Liver (tissue), 9 donors: ENCODE measurements around the gene SLC39A10. TPM values are rescaled to one million over a fixed set of nuclear protein-coding genes. Genes with fewer than 3 reads are reported as not detected.

Experiments used
- DNase-seq: peaks from one replicate; pipeline ENCODE4 v3.0.0-alpha.2; 2017; ENCODE audit warnings: low spot score
- H3K27ac ChIP-seq, 2 donors: one replicate each; pipeline ENCODE4 v1.7.0; 2013; ENCODE audit warnings: inconsistent platforms in 2 of 2, low read length in 2 of 2, control low read depth in 1 of 2, low read depth in 1 of 2, mild to moderate bottlenecking in 1 of 2
- H3K27me3 ChIP-seq, 4 donors: one replicate each; pipeline versions ENCODE4 v1.6.1 to v1.7.0; 2013; ENCODE audit warnings: low read length in 3 of 4, inconsistent platforms in 1 of 4, mild to moderate bottlenecking in 1 of 4, moderate library complexity in 1 of 4; ENCODE audit not compliant: control insufficient read depth in 4 of 4, insufficient read depth in 4 of 4
- H3K36me3 ChIP-seq, 4 donors: one replicate each; pipeline versions ENCODE4 v1.6.1 to v1.7.0; 2013; ENCODE audit warnings: low read length in 3 of 4, mild to moderate bottlenecking in 3 of 4, low read depth in 1 of 4, moderate library complexity in 1 of 4; ENCODE audit not compliant: control insufficient read depth in 4 of 4, insufficient read depth in 3 of 4
- H3K4me1 ChIP-seq, 4 donors: one replicate each; pipeline versions ENCODE4 v1.6.1 to v1.7.0; 2013; ENCODE audit warnings: low read length in 3 of 4, mild to moderate bottlenecking in 3 of 4, moderate library complexity in 1 of 4; ENCODE audit not compliant: control insufficient read depth in 4 of 4, insufficient read depth in 4 of 4
- H3K4me3 ChIP-seq, 3 donors: one replicate each; pipeline versions ENCODE4 v1.6.1 to v1.7.0; 2013; ENCODE audit warnings: low read length in 3 of 3, control low read depth in 1 of 3, low read depth in 1 of 3, mild to moderate bottlenecking in 1 of 3
- H3K9ac ChIP-seq, 2 donors: one replicate each; pipeline ENCODE4 v1.7.0; 2013; ENCODE audit warnings: low read length in 2 of 2, mild to moderate bottlenecking in 2 of 2, moderate library complexity in 2 of 2, control low read depth in 1 of 2, low read depth in 1 of 2
- H3K9me3 ChIP-seq, 4 donors: one replicate each; pipeline versions ENCODE4 v1.6.1 to v1.7.0; 2013; ENCODE audit warnings: low read length in 3 of 4; ENCODE audit not compliant: control insufficient read depth in 4 of 4
- EGR1 ChIP-seq, 2 donors: IDR thresholded peaks; 2 replicates each; pipeline ENCODE4 v1.6.1; 2016 to 2018; ENCODE audit warnings: antibody characterized with exemption in 2 of 2, low read depth in 2 of 2
- FOXA1 ChIP-seq: IDR thresholded peaks from 2 replicates; pipeline ENCODE4 v1.6.1; 2016; ENCODE audit warnings: antibody characterized with exemption
- FOXA2 ChIP-seq: IDR thresholded peaks from 2 replicates; pipeline ENCODE4 v1.6.1; 2016; ENCODE audit warnings: antibody characterized with exemption
- GABPA ChIP-seq, 2 donors: IDR thresholded peaks in 1 of 2; conservative IDR thresholded peaks in 1 of 2; 2 replicates each; pipeline ENCODE4 v1.6.1; 2016; ENCODE audit warnings: antibody characterized with exemption in 2 of 2, mild to moderate bottlenecking in 1 of 2, moderate library complexity in 1 of 2
- HNF4A ChIP-seq, 2 donors: conservative IDR thresholded peaks; 2 replicates each; pipeline ENCODE4 v1.6.1; 2016; ENCODE audit warnings: antibody characterized with exemption in 2 of 2, mild to moderate bottlenecking in 2 of 2
- JUND ChIP-seq, 2 donors: IDR thresholded peaks; 2 replicates each; pipeline ENCODE4 v1.6.1; 2016; ENCODE audit warnings: antibody characterized with exemption in 2 of 2
- NR2F2 ChIP-seq: IDR thresholded peaks from 2 replicates; pipeline ENCODE4 v1.6.1; 2016; ENCODE audit warnings: antibody characterized with exemption
- RAD21 ChIP-seq, 2 donors: IDR thresholded peaks; 2 replicates each; pipeline ENCODE4 v1.6.1; 2016; ENCODE audit warnings: antibody characterized with exemption in 2 of 2, mild to moderate bottlenecking in 2 of 2
- REST ChIP-seq: IDR thresholded peaks from 2 replicates; pipeline ENCODE4 v1.6.1; 2016; ENCODE audit warnings: antibody characterized with exemption, mild to moderate bottlenecking
- RXRA ChIP-seq, 2 donors: IDR thresholded peaks; 2 replicates each; pipeline ENCODE4 v1.6.1; 2017 to 2018; ENCODE audit warnings: antibody characterized with exemption in 2 of 2, mild to moderate bottlenecking in 1 of 2
- SP1 ChIP-seq: IDR thresholded peaks from 2 replicates; pipeline ENCODE4 v1.6.1; 2018; ENCODE audit warnings: antibody characterized with exemption, mild to moderate bottlenecking
- TAF1 ChIP-seq: conservative IDR thresholded peaks from 2 replicates; pipeline ENCODE4 v1.6.1; 2016; ENCODE audit warnings: antibody characterized with exemption, mild to moderate bottlenecking
- YY1 ChIP-seq: IDR thresholded peaks from 2 replicates; pipeline ENCODE4 v1.6.1; 2016; ENCODE audit warnings: antibody characterized with exemption, mild to moderate bottlenecking
- WGBS: extraction: QIAGEN DNeasy Blood & Tissue Kit; methylation state at CpG from one replicate; pipeline ENCODE4 v1.1.7; 2013; 5-methylcytosine and 5-hydroxymethylcytosine counted together
- polyA plus RNA-seq, 2 donors: library from polyadenylated mRNA; stranded (reverse) in 1 of 2; unstranded in 1 of 2; fragments of 200-250 nt in 1 of 2; fragments of >200 nt in 1 of 2; fragmentation: Nextera tagmentation in 1 of 2; extraction: Ambion mirVana in 1 of 2; gene quantifications; one replicate each; pipeline versions ENCODE4 v1.2.1 to v1.2.3, GENCODE V29; 2013 to 2015
- total RNA-seq, 2 donors: library from RNA; depleted of rRNA; stranded (reverse); fragments of >200 nt; gene quantifications; one replicate each; pipeline ENCODE4 v1.2.3, GENCODE V29; 2014
- TF ChIP-seq, protein P1 (sequence below): IDR thresholded peaks from 2 replicates; pipeline ENCODE4 v1.6.1; 2016; ENCODE audit warnings: antibody characterized with exemption
- TF ChIP-seq, protein P2 (sequence below): IDR thresholded peaks from 2 replicates; pipeline ENCODE4 v1.6.1; 2016; ENCODE audit warnings: antibody characterized with exemption
- donor health status: healthy.
- donor health status: healthy.
- donor health status: healthy.
- donor health status: healthy.
- donor health status: healthy.

The SLC39A10 gene
- total and polyA plus RNA-seq, 4 donors, result 0.98 to 7.5 (median 3.4) TPM

GRCh38 chr2:195671563-195671962, 14.5 kb downstream of the SLC39A10 start:
- H3K27ac ChIP-seq, result no peak overlapping the region
- no peak for DNase-seq
- 76% methylated on average over 4 of the region's 4 CpGs for WGBS
- H3K9me3 ChIP-seq, result no peaks in the 10 kb centered on the region
- H3K4me3 ChIP-seq, result no peak overlapping the region
- TF ChIP-seq JUND (IDR thresholded peaks at IDR 0.05) (no peak), FOXA1 (no peak), HNF4A (conservative IDR thresholded peaks at IDR 0.05) (no peak), EGR1 (IDR thresholded peaks at IDR 0.05; ENCODE audit: low read depth in 2 of 2) (no peak), FOXA2 (no peak), NR2F2 (no peak), GABPA (IDR thresholded peaks at IDR 0.05 in 1 of 2, conservative IDR thresholded peaks at IDR 0.05 in 1 of 2) (no peak), RXRA (IDR thresholded peaks at IDR 0.05) (no peak), RAD21 (IDR thresholded peaks at IDR 0.05) (no peak), SP1 (no peak), YY1 (no peak), TAF1 (no peak)
- TF ChIP-seq, protein P1, sequence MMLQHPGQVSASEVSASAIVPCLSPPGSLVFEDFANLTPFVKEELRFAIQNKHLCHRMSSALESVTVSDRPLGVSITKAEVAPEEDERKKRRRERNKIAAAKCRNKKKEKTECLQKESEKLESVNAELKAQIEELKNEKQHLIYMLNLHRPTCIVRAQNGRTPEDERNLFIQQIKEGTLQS, result no peak
- no peaks in the 10 kb centered on the region for H3K4me1 ChIP-seq
- no peaks in the 10 kb centered on the region for H3K27me3 ChIP-seq
- no peak overlapping the region for H3K9ac ChIP-seq
- no peaks in the 10 kb centered on the region for H3K36me3 ChIP-seq

GRCh38 chr2:195672674-195673073, 15.6 kb downstream of the SLC39A10 start:
- TF ChIP-seq TAF1, result no peak
- TF ChIP-seq REST, result no peak
- no peak for TF ChIP-seq HNF4A (conservative IDR thresholded peaks at IDR 0.05)
- TF ChIP-seq YY1, result no peak
- TF ChIP-seq GABPA (IDR thresholded peaks at IDR 0.05 in 1 of 2, conservative IDR thresholded peaks at IDR 0.05 in 1 of 2), result no peak
- TF ChIP-seq SP1, result no peak
- TF ChIP-seq, protein P2, sequence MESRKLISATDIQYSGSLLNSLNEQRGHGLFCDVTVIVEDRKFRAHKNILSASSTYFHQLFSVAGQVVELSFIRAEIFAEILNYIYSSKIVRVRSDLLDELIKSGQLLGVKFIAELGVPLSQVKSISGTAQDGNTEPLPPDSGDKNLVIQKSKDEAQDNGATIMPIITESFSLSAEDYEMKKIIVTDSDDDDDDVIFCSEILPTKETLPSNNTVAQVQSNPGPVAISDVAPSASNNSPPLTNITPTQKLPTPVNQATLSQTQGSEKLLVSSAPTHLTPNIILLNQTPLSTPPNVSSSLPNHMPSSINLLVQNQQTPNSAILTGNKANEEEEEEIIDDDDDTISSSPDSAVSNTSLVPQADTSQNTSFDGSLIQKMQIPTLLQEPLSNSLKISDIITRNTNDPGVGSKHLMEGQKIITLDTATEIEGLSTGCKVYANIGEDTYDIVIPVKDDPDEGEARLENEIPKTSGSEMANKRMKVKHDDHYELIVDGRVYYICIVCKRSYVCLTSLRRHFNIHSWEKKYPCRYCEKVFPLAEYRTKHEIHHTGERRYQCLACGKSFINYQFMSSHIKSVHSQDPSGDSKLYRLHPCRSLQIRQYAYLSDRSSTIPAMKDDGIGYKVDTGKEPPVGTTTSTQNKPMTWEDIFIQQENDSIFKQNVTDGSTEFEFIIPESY, result no peak
- no peak for TF ChIP-seq FOXA2
- TF ChIP-seq NR2F2, result no peak
- TF ChIP-seq FOXA1, result no peak
- TF ChIP-seq, protein P1, result no peak
- no peak for TF ChIP-seq EGR1 (IDR thresholded peaks at IDR 0.05; ENCODE audit: low read depth in 2 of 2)
- TF ChIP-seq RAD21 (IDR thresholded peaks at IDR 0.05), result no peak
- no peak for TF ChIP-seq JUND (IDR thresholded peaks at IDR 0.05)
- TF ChIP-seq RXRA (IDR thresholded peaks at IDR 0.05), result no peak
- Histone ChIP-seq H3K36me3 (no peaks in the 10 kb centered on the region), H3K27me3 (no peaks in the 10 kb centered on the region), H3K4me1 (peaks cover 0 to 1% (median 0%) of the 10 kb centered on the region in 4 donors), H3K27ac (no peak overlapping the region), H3K9ac (no peak overlapping the region), H3K9me3 (no peaks in the 10 kb centered on the region), H3K4me3 (no peak overlapping the region)
- 82% methylated on average over 4 of the region's 4 CpGs for WGBS
- DNase-seq, result no peak
